ENCODE data around the gene DHX35. TPM values are rescaled to one million over a fixed set of nuclear protein-coding genes. Genes with fewer than 3 reads are reported as not detected.

The DHX35 gene
- total and polyA plus RNA-seq, 2 of the 8 experiments (the other 6 are each of a cell fraction or from before 2014, with no cell fraction given) = 21.9 to 27.7 TPM

- Histone ChIP-seq H2BK5ac (ENCODE audit: low read depth, low read length) (no peak overlapping the region), H2AFZ (ENCODE audit: low read length) (no peak overlapping the region), H4K91ac (replicated peaks; ENCODE audit: insufficient read length, low read length) (no peak overlapping the region), H4K8ac (ENCODE audit: extremely low read depth, insufficient read depth, low read length) (no peak overlapping the region), H3K23ac (ENCODE audit: insufficient read length) (no peak overlapping the region), H3K27ac (ENCODE audit: low read depth, low read length) (no peak overlapping the region), H3K23me2 (ENCODE audit: low read depth, low read length) (no peaks in the 10 kb centered on the region), H2BK20ac (ENCODE audit: low read length) (no peak overlapping the region), H3K56ac (replicated peaks; ENCODE audit: insufficient read length, low read depth, low read length) (no peak overlapping the region), H4K5ac (ENCODE audit: insufficient read length, low read depth, low read length) (no peak overlapping the region), H3K79me2 (ENCODE audit: control insufficient read depth in 1 of 2, insufficient read depth in 2 of 2, low read length in 2 of 2) (no peaks in the 10 kb centered on the region), H3K14ac (ENCODE audit: insufficient read length) (no peak overlapping the region), H3K4me2 (ENCODE audit: insufficient read depth in 1 of 2, low read depth in 2 of 2, low read length in 2 of 2) (no peak overlapping the region), H2AK5ac (ENCODE audit: low read depth, low read length) (no peak overlapping the region), H2BK12ac (ENCODE audit: low read depth, low read length) (no peak overlapping the region), H2BK15ac (ENCODE audit: low read length) (no peak overlapping the region), H3K4me1 (replicated peaks in 1 of 4; ENCODE audit: control insufficient read depth in 3 of 4, insufficient read depth in 4 of 4, low read length in 3 of 4) (0 out of 7 replicates have a peak, but pooled peaks cover 0 to 1% (median 0%) of the 10 kb centered on the region in 4 experiments), H3K79me1 (ENCODE audit: low read depth, low read length) (no peaks in the 10 kb centered on the region), H3K4ac (replicated peaks; ENCODE audit: insufficient read length, low read depth, low read length) (no peak overlapping the region), H2BK120ac (replicated peaks; ENCODE audit: low read depth, low read length) (no peak overlapping the region), H3K27me3 (replicated peaks in 1 of 4; ENCODE audit: control insufficient read depth in 3 of 4, extremely low read depth in 1 of 4, insufficient read depth in 3 of 4, low read length in 3 of 4) (no peaks in the 10 kb centered on the region), H4K20me1 (replicated peaks in 1 of 2; ENCODE audit: control insufficient read depth in 1 of 2, insufficient read depth in 2 of 2, low read length in 2 of 2) (peaks cover 0 to 4% of the 10 kb centered on the region in 2 experiments), H3K9ac (replicated peaks in 1 of 4; ENCODE audit: extremely low read depth in 1 of 4, low read depth in 3 of 4, low read length in 3 of 4) (no peak overlapping the region), H3K9me3 (ENCODE audit: insufficient read depth in 2 of 2, low read depth in 1 of 2, low read length in 1 of 2) (no peaks in the 10 kb centered on the region), H3K4me3 (ENCODE audit: extremely low read depth in 1 of 4, insufficient read depth in 2 of 4, low read depth in 3 of 4, low read length in 4 of 4) (no peak overlapping the region), H3K36me3 (ENCODE audit: control insufficient read depth in 2 of 4, insufficient read depth in 4 of 4, low read length in 3 of 4) (peaks cover 9 to 65% (median 35%) of the 10 kb centered on the region in 4 experiments), H3K18ac (ENCODE audit: extremely low read depth, low read length) (no peak overlapping the region)
- DNase-seq (ENCODE audit: low read depth in 1 of 2, low spot score in 2 of 2) (no peak), FAIRE-seq (no peak)
- ChIA-PET CTCF (ENCODE audit: partially characterized antibody) (interaction anchor here (0.6 to 1.8 kb wide), 2 partner anchors 18 to 259 kb away, joined by 3 read pairs; no protein-coding TSS in a partner anchor), POLR2A (ENCODE audit: partially characterized antibody) (no interaction called here)
- TF ChIP-seq FOSL1 (IDR thresholded peaks at IDR 0.05; ENCODE audit: insufficient read depth, low read depth, low read length) = no peak
These were observed 57.7 kb downstream of the DHX35 start for GRCh38 chr20:39019805-39020325.
